Measurements from ENCODE around the gene BICC1. TPM values are rescaled to one million over a fixed set of nuclear protein-coding genes. Genes with fewer than 3 reads are reported as not detected.

Gene BICC1
- total and polyA plus RNA-seq, 10 donors: 0.86 to 5.4 (median 3.5) TPM

DNA sequence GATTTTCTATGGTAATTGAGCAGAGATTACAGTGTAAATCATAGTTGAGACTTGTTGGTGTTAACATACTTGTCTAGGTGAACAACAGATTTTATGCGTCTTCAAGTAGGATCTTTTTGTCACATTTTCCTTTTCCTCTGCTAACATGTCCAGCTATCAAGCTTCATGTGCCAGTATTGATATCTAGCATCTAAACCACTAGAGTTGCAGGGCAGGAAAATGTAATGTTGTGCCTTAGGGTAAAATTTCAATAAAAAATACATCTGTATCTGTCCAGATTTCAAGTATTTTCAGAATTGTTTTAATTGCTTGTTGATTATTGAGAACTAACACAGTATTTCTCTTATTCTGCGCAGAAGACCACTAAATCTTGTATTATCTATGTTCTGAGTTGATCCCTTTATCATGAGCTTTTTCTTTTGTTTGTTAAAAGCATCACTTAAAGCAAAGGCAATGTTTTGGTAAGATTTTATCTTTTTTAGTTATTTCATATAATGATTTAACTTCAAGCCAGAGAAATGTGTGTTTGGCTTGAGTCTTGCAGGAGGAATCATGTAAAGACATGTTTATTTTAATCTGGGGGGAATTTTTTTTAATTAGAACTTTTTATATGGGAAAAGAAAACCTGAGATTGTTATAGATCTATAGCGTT is 16.5 kb downstream of the BICC1 start:
- H3K4me3 ChIP-seq: no peak overlapping the region
- no peaks in the 10 kb centered on the region for H3K36me3 ChIP-seq
- TF ChIP-seq CTCF (IDR thresholded peaks at IDR 0.05 in 8 of 11, conservative IDR thresholded peaks at IDR 0.05 in 3 of 11) (no peak), POLR2A (IDR thresholded peaks at IDR 0.05) (no peak), POLR2AphosphoS5 (IDR thresholded peaks at IDR 0.05) (no peak)
- no peaks in the 10 kb centered on the region for H3K27me3 ChIP-seq (replicated peaks in 1 of 7)
- 56 to 79% (median 75%) methylated on average over 3 of the region's 3 CpGs for WGBS, 5 donors
- no peak for DNase-seq
- no peaks in the 10 kb centered on the region for H3K4me1 ChIP-seq
- H3K9me3 ChIP-seq: peaks cover 0 to 16% (median 2%) of the 10 kb centered on the region in 8 donors
- intact Hi-C loops (cut with DNase I; ENCODE audit: low total_unique reads): no loop called here
- no peak overlapping the region for H3K27ac ChIP-seq

DNA sequence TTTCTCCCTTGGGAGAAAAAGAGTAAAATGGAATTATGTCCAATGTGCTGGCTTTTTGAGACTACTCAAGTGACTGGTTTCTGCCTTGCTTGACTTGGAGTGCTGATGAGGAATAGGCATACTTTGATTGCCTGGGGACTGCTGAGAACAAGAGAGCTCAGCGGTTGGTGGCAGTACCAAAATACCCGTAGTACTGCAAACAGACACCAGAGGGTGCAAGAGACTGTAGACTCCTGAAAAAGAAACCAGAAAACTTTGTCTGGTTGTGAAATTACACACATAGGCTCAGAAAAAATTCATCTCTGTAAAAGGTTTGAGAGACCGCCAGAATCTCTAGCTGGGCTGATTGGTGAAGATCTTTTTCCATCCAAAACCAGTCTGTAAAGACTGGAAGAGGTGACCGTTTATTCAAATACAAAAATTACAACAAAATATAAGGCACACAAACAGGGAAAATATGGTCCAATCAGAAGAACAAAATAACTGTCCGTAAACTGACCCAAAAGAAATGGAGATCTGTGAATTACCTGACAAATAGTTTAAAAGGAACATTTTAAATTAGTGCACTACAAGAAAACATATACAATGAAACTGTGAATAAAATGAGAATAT is 18.5 kb downstream of the BICC1 start:
- intact Hi-C loops (cut with DNase I; ENCODE audit: low total_unique reads): no loop called here
- Histone ChIP-seq H3K9me3 (peaks cover 0 to 35% (median 21%) of the 10 kb centered on the region in 8 donors), H3K4me1 (no peaks in the 10 kb centered on the region), H3K27me3 (replicated peaks in 1 of 7) (no peaks in the 10 kb centered on the region), H3K27ac (no peak overlapping the region), H3K4me3 (no peak overlapping the region), H3K36me3 (no peaks in the 10 kb centered on the region)
- WGBS, 5 donors: 46 to 50% (median 49%) methylated on average over 5 of the region's 5 CpGs
- TF ChIP-seq POLR2A (IDR thresholded peaks at IDR 0.05) (no peak), CTCF (IDR thresholded peaks at IDR 0.05 in 8 of 11, conservative IDR thresholded peaks at IDR 0.05 in 3 of 11) (peak in 10 of 11 experiments; percentile 23 to 80 (median 59)), POLR2AphosphoS5 (IDR thresholded peaks at IDR 0.05) (no peak)
- no peak for DNase-seq

DNA sequence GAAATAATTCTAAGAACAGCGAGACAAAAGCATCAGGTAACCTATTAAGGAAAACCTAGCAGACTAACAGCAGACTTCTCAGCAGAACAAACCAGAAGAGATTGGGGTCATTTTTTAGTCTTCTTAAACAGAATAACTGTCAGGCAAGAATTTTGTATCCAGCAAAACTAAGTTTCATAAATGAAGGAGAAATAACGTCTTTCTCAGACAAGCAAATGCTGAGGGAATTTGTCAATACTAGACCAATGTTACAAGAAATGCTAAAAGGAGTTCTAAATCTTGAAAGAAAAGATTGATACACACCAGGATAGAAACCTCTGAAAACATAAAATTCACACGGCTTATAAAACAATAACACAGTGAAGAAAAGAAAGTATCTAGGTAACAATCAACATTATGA is 22.6 kb downstream of the BICC1 start:
- WGBS, 5 donors: 85 to 92% (median 88%) methylated on average over 3 of the region's 3 CpGs
- H3K4me1 ChIP-seq: no peaks in the 10 kb centered on the region
- H3K9me3 ChIP-seq: peaks cover 0 to 34% (median 23%) of the 10 kb centered on the region in 8 donors
- TF ChIP-seq CTCF (IDR thresholded peaks at IDR 0.05 in 8 of 11, conservative IDR thresholded peaks at IDR 0.05 in 3 of 11): no peak
- TF ChIP-seq POLR2AphosphoS5 (IDR thresholded peaks at IDR 0.05): no peak
- TF ChIP-seq POLR2A (IDR thresholded peaks at IDR 0.05): no peak
- DNase-seq: no peak
- intact Hi-C loops (cut with DNase I; ENCODE audit: low total_unique reads): no loop called here
- no peaks in the 10 kb centered on the region for H3K27me3 ChIP-seq (replicated peaks in 1 of 7)
- no peak overlapping the region for H3K27ac ChIP-seq
- no peak overlapping the region for H3K4me3 ChIP-seq
- no peaks in the 10 kb centered on the region for H3K36me3 ChIP-seq

GRCh38 chr10:58543141-58543540 is 30.5 kb downstream of the BICC1 start:
- no peaks in the 10 kb centered on the region for H3K4me1 ChIP-seq
- no peaks in the 10 kb centered on the region for H3K27me3 ChIP-seq (replicated peaks in 1 of 7)
- H3K4me3 ChIP-seq: no peak overlapping the region
- DNase-seq: no peak
- peaks cover 0 to 3% (median 0%) of the 10 kb centered on the region in 8 donors for H3K9me3 ChIP-seq
- TF ChIP-seq POLR2A (IDR thresholded peaks at IDR 0.05): no peak
- no peak for TF ChIP-seq POLR2AphosphoS5 (IDR thresholded peaks at IDR 0.05)
- TF ChIP-seq CTCF (IDR thresholded peaks at IDR 0.05 in 8 of 11, conservative IDR thresholded peaks at IDR 0.05 in 3 of 11): no peak
- H3K36me3 ChIP-seq: no peaks in the 10 kb centered on the region
- intact Hi-C loops (cut with DNase I; ENCODE audit: low total_unique reads): no loop called here
- H3K27ac ChIP-seq: no peak overlapping the region

Data from spleen (tissue), 11 donors.